HG03521 (cell line): ENCODE results near the gene CLEC2D.
"Not testable (repeated sequence)": the region's sequence is repeated elsewhere in the genome, so short reads cannot be mapped to it uniquely, and the experiment has no call there.

Experiments
- ATAC-seq: cut with Tn5 transposase; IDR thresholded peaks from one replicate; pipeline ENCODE4 v1.9.1; 2021; ENCODE audit warnings: mild to moderate bottlenecking, moderate library complexity; ENCODE audit not compliant: unreplicated experiment

The CLEC2D gene

GRCh38 chr12:9725213-9725870 is 55.8 kb downstream of the CLEC2D start:
- ATAC-seq = no peak

GRCh38 chr12:9727813-9728212 is 58.3 kb downstream of the CLEC2D start:
- no peak for ATAC-seq

GRCh38 chr12:9729082-9729481 is 59.6 kb downstream of the CLEC2D start:
- no peak for ATAC-seq

GRCh38 chr12:9730011-9730410 is 60.5 kb downstream of the CLEC2D start:
- ATAC-seq = no peak

- no peak for ATAC-seq
Observed at GRCh38 chr12:9730591-9730990, 61.1 kb downstream of the CLEC2D start.

GRCh38 chr12:9731393-9731792 is 61.9 kb downstream of the CLEC2D start:
- no peak for ATAC-seq

GRCh38 chr12:9731797-9732196 is 62.3 kb downstream of the CLEC2D start:
- no peak for ATAC-seq

- ATAC-seq = no peak
Observed at GRCh38 chr12:9732921-9733461, 63.5 kb downstream of the CLEC2D start, which contains the start of gene CLECL1. CLECL1 (minus strand) TSS chr12:9733097.

- no peak for ATAC-seq
Observed at GRCh38 chr12:9735601-9736000, 66.1 kb downstream of the CLEC2D start.

- no peak for ATAC-seq
Observed at GRCh38 chr12:9736936-9737705, 67.6 kb downstream of the CLEC2D start.

GRCh38 chr12:9738905-9739304 is 69.4 kb downstream of the CLEC2D start:
- ATAC-seq = not testable (repeated sequence)

- ATAC-seq = not testable (repeated sequence)
Observed at GRCh38 chr12:9739404-9740105, 70.0 kb downstream of the CLEC2D start.

GRCh38 chr12:9740106-9740750 is 70.7 kb downstream of the CLEC2D start:
- no peak for ATAC-seq

- peak; percentile 83 for ATAC-seq
Observed at GRCh38 chr12:9741726-9742125, 72.2 kb downstream of the CLEC2D start.

GRCh38 chr12:9742661-9743060 is 73.1 kb downstream of the CLEC2D start:
- ATAC-seq = no peak

GRCh38 chr12:9745199-9745598 is 75.7 kb downstream of the CLEC2D start:
- no peak for ATAC-seq
